GM18498 (cell line): ENCODE measurements around the gene PDPN.
"Not testable (repeated sequence)": the region's sequence is repeated elsewhere in the genome, so short reads cannot be mapped to it uniquely, and the experiment has no call there.

Experiments used
- ATAC-seq: cut with Tn5 transposase; IDR thresholded peaks from one replicate; pipeline ENCODE4 v1.9.1; 2021; ENCODE audit warnings: mild to moderate bottlenecking, moderate library complexity; ENCODE audit not compliant: unreplicated experiment

The PDPN gene, protein sequence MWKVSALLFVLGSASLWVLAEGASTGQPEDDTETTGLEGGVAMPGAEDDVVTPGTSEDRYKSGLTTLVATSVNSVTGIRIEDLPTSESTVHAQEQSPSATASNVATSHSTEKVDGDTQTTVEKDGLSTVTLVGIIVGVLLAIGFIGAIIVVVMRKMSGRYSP

GRCh38 chr1:13583595-13583965 is at the start of gene PDPN:
Gene PDPN (plus strand): TSS chr1:13583832. CDS start chr1:13584034, 202 bp downstream.
- ATAC-seq = no peak

- ATAC-seq = no peak
Measured at GRCh38 chr1:13535227-13535626, 48.4 kb upstream of the PDPN start.

DNA sequence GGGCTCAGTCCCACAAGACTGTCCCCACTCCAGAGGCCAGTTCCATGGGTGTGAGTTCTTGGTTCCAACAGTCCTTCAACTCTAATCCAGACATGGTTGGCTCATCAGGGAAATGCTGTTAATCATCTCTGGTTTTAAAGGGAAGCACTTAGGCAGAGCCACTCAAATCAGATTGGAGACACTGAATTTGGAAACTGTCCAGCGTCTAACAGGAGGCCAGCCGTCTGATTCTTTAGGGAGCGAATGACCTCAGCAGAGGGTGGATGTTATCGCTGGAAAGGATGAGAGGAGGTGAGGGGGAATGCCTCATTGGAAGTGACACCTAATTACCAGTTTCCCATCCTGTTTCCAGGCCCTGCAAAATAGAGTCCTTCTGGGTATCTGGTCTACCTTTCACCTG is 47.1 kb upstream of the PDPN start:
- no peak for ATAC-seq

DNA sequence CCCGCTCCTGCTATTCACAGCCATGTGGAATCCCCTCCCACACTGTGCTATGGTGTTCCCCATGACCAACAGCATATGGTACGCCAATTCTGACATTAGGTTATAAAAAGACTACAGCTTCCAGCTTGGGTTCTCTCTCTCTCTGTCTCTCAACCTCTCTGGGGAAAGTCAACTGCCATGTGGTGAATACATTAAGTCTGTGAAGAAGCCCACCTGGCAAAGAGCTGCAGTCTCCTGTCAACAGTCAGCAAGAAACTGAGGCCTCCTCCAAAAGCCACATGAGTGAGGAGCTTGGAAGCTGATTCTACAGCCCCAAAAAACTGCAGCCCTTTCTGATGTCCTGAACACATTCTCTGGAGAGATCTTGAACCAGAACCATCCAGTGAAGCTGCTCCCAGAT is 44.8 kb upstream of the PDPN start:
- ATAC-seq = no peak

GRCh38 chr1:13539683-13540082 is 43.9 kb upstream of the PDPN start:
- no peak for ATAC-seq

- no peak for ATAC-seq
Measured at GRCh38 chr1:13540866-13541265, 42.8 kb upstream of the PDPN start.

- ATAC-seq = no peak
Measured at GRCh38 chr1:13541435-13542215, 42.0 kb upstream of the PDPN start.

GRCh38 chr1:13543451-13544220 is 40.0 kb upstream of the PDPN start:
- ATAC-seq = no peak

DNA sequence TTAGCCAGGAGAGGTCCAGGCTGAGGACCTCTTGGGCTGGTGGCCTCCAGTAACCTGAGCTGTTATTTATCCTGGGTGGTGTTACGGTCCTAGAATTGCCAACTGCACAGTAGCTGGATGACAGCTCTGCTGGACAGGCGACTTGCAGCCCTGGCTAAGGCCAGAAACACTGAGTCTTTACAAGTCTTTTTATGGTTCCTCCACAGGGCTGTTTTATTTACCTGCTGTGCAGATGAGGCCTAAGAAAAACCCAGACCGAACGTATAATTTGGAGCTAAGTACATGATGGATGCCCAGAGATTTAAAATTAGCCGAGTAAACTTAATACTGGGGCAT is 39.4 kb upstream of the PDPN start:
- no peak for ATAC-seq

- no peak for ATAC-seq
Measured at GRCh38 chr1:13546791-13547190, 36.8 kb upstream of the PDPN start.

- no peak for ATAC-seq
Measured at GRCh38 chr1:13548281-13548680, 35.4 kb upstream of the PDPN start.

GRCh38 chr1:13549021-13549420 is 34.6 kb upstream of the PDPN start:
- no peak for ATAC-seq

- ATAC-seq = no peak
Measured at GRCh38 chr1:13549521-13549920, 34.1 kb upstream of the PDPN start.

DNA sequence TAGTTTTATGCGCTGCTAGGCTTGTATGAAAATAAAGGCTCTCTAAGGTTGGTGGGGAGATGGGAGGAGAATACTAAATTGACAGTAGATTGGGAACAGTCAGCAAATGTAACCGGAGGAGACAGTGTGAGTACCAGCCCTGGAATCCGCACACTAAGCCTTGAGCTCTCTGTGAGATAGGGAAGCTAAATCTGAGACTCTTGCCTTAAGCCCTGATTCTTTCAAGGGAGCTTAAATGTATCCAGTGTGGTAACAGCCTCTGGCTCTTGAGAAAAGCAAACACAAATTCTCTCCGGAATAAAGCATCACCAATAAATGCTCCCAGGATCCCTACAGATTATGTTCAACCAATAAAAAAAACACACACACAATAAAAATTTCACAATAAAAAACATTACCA is 33.0 kb upstream of the PDPN start:
- ATAC-seq = no peak

- ATAC-seq = no peak
Measured at GRCh38 chr1:13554798-13555197, 28.8 kb upstream of the PDPN start.

GRCh38 chr1:13556224-13556764 is 27.3 kb upstream of the PDPN start:
- no peak for ATAC-seq

DNA sequence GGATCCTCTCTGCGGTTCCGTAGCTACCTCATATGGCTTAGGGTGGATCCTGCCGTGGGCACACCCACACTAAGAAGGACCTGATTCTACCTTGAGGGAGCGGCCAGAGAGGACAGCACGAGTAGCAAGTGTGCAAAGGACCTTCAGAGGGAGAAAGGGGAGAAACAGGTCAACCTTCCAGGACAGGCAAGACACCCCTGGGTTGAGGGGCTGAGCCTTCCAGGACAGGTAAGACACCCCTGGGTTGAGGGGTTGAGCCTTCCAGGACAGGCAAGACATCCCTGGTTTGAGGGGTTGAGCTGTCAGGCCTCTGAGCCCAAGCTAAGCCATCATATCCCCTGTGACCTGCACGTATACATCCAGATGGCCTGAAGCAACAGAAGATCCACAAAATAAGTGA is 23.1 kb upstream of the PDPN start:
- no peak for ATAC-seq

- not testable (repeated sequence) for ATAC-seq
Measured at GRCh38 chr1:13562981-13563380, 20.7 kb upstream of the PDPN start.

DNA sequence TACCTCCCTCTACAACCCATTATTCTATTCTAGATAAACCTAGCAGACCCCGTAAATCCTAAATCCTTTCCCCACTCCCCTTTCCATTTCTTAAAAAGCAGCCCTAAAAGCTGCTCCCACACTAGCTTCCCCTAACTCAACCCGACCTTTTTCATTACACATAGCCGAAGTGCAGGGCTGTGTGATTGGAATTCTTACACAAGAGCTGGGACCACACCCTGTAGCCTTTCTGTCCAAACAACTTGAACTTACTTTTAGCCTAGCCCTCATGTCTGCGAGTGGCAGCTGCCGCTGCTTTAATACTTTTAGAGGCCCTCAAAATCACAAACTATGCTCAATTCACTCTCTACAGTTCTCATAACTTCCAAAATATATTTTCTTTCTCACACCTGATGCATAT is 19.6 kb upstream of the PDPN start:
- ATAC-seq = no peak

DNA sequence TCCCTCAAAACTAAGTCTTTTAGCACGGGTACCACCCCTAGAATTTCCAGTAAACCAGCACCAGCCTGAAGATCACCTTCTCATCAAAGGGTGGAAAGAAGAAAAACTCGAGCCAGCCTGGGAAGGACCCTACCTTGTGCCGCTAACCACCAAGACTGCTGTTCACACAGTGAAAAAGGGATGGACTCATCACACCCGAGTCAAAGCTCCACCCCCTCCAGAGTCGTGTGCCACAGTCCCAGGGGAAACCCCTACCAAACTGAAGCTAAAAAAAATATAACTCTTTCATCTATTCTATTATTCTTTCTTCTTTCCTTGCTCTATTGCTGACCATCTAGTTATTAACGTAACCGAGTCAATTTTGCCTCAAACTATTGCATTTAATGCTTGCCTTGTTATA is 13.2 kb upstream of the PDPN start:
- ATAC-seq = not testable (repeated sequence)

DNA sequence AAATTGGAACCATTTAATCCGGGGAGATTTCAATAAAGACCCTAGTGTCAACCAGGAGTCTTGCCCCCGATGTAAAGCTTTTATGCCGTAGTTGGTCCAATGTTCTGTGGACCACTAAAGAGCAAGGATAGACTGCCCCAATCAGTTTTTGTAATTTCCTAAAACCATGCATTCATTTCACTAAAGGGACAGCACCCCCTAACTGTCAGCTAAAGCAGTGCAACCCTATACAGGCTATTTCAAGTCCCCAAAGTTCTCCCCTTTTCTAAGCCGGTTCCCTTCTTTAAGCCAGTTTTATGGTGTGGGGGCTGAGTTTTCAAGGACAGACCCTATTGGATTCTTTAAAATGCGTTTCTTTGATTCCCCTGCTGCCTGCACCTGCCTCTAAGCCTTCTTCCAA is 12.7 kb upstream of the PDPN start:
- no peak for ATAC-seq

GRCh38 chr1:13573586-13573985 is 10.0 kb upstream of the PDPN start:
- no peak for ATAC-seq
